Skeletal muscle cell (primary cell): Measurements from ENCODE around the gene YAF2.

Experiments used
- DNase-seq: peaks from one replicate; pipeline ENCODE4 v3.0.0-alpha.2; 2010; ENCODE audit warnings: low read depth
- H3K4me3 ChIP-seq: 2 replicates; pipeline ENCODE4 v1.5.1; 2011; ENCODE audit warnings: low read depth, mild to moderate bottlenecking, control low read depth, low read length, moderate library complexity

The YAF2 gene, protein sequence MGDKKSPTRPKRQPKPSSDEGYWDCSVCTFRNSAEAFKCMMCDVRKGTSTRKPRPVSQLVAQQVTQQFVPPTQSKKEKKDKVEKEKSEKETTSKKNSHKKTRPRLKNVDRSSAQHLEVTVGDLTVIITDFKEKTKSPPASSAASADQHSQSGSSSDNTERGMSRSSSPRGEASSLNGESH

GRCh38 chr12:42238240-42239140, at the start of gene YAF2:
YAF2 (minus strand) TSS chr12:42238248; CDS start chr12:42238180, 68 bp downstream.
- DNase-seq, result peak; percentile 71
- peak within 1 kb of the TSS; percentile 76 for H3K4me3 ChIP-seq

GRCh38 chr12:42286741-42287140, 48.7 kb upstream of the YAF2 start:
- no peak overlapping the region for H3K4me3 ChIP-seq
- no peak for DNase-seq

GRCh38 chr12:42285431-42285830, 47.4 kb upstream of the YAF2 start:
- no peak overlapping the region for H3K4me3 ChIP-seq
- no peak for DNase-seq

GRCh38 chr12:42284876-42285275, 46.8 kb upstream of the YAF2 start:
- H3K4me3 ChIP-seq, result no peak overlapping the region
- no peak for DNase-seq

DNA sequence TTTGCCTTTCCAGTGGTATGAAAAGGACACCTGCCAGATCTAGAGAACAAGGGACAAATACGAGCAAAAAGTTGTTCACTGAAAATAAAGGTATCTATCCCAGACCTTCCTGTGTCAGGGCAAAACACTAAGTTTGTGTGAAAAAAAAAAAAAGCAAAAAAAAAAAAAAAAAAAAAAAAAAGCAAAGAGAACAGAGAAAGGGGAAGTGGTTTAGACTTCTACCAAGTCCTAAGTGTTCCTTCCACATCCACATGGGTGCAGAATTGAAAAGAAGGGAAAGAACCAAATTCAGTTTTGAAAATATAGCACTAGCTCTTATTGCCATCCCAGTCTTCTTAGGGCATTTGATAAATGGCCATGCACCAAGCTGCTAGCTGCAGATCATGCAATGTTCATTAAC, 46.1 kb upstream of the YAF2 start:
- H3K4me3 ChIP-seq, result no peak overlapping the region
- DNase-seq, result no peak

GRCh38 chr12:42283739-42284138, 45.7 kb upstream of the YAF2 start:
- no peak overlapping the region for H3K4me3 ChIP-seq
- DNase-seq, result no peak

DNA sequence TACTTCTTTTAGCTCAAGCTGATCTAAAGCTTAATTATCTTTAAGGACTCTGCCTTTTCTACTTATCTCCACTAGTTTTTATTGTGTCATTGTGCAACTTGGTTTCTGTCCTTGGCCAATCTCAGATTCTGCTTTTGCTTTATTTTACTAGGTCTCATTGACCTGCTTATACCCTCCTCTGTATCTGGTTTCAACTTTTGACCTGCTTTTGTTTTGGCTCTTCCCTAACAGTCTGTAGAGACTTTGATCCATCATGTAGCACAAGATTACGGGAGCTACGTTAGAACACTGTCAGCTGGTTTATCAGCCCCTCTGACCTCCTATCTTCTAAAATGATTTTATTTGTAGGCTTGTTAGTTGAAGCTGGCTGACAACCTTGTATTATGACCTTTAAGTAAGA, 44.2 kb upstream of the YAF2 start:
- H3K4me3 ChIP-seq, result no peak overlapping the region
- DNase-seq, result no peak

DNA sequence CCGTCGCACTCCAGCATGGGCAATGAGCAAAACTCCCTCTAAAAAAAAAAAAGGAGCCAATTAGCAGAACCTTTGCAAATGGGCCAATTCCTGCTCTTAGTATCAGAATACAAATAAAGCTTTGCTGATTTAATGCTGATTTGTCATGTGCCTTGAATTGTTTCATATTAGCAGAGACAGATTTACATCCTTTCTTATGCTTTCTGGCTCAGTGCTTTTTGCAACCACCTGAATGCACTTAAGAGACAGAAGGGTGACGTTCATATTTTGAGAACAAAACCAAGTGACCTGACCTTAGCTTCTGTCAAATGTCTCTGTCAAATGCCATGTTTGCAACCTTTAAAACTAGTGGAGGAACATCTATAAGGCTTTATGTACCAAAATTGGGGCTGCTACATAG, 43.8 kb upstream of the YAF2 start:
- no peak overlapping the region for H3K4me3 ChIP-seq
- no peak for DNase-seq

- H3K4me3 ChIP-seq, result no peak overlapping the region
- DNase-seq, result no peak
Observed at GRCh38 chr12:42281278-42281677, 43.2 kb upstream of the YAF2 start.

- DNase-seq, result no peak
- no peak overlapping the region for H3K4me3 ChIP-seq
Observed at GRCh38 chr12:42278128-42278510, 40.1 kb upstream of the YAF2 start.

DNA sequence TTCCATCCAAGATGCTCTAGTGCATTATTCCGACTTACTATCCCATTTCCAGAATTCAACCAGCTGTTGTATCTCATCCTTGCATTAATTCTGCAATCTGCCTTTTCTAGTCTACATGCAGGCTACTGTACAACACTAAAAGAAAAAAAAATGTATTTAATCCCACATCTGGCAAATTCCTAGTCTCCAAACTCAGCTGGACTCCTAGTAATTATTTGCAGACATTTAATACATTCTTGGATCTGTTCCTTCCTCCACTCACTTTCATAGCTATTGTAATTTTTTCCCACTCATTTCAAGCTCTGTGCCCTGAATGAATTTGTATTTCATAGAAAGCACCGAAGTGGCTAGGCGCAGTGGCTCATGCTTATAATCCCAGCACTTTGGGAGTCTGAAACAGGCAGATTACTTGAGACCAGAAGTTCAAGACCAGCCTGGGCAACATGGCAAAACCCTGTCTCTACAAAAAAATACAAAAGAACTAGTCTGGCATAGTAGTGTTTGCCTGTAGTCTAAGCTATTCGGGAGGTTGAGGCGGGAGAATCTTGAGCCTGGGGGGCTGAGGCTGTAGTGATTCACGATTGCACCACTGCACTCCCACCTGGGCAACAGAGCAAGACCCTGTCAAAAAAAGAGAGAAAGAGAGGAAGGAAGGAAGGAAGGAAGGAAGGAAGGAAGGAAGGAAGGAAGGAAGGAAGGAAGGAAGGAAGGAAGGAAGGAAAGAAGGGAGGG, 39.5 kb upstream of the YAF2 start:
- H3K4me3 ChIP-seq, result no peak overlapping the region
- no peak for DNase-seq

DNA sequence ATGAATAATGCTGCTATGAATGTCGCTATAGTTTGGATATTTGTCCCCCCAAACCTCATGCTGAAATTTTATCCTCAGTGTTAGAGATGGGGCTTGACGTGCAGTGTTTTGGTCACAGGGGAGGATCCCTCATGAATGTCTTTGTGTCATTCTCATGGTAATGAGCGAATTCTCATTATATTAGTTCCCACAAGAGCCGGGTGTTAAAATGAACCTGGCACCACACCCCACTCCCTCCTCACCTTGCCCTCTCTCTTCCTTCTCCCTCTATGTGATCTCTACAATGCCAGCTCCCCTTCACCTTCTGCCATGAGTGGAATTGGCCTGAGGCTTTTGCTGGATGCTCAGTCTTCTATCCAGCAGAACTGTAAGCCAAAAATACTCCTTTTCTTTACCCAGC, 37.5 kb upstream of the YAF2 start:
- no peak for DNase-seq
- H3K4me3 ChIP-seq, result no peak overlapping the region

- no peak overlapping the region for H3K4me3 ChIP-seq
- no peak for DNase-seq
Observed at GRCh38 chr12:42273706-42274105, 35.7 kb upstream of the YAF2 start.

GRCh38 chr12:42270596-42270995, 32.5 kb upstream of the YAF2 start:
- no peak overlapping the region for H3K4me3 ChIP-seq
- DNase-seq, result no peak

GRCh38 chr12:42267413-42268190, 29.6 kb upstream of the YAF2 start:
- H3K4me3 ChIP-seq, result no peak overlapping the region
- DNase-seq, result no peak

- DNase-seq, result no peak
- no peak overlapping the region for H3K4me3 ChIP-seq
Observed at GRCh38 chr12:42266579-42267230, 28.7 kb upstream of the YAF2 start.

GRCh38 chr12:42262271-42262670, 24.2 kb upstream of the YAF2 start:
- DNase-seq, result no peak
- no peak overlapping the region for H3K4me3 ChIP-seq

DNA sequence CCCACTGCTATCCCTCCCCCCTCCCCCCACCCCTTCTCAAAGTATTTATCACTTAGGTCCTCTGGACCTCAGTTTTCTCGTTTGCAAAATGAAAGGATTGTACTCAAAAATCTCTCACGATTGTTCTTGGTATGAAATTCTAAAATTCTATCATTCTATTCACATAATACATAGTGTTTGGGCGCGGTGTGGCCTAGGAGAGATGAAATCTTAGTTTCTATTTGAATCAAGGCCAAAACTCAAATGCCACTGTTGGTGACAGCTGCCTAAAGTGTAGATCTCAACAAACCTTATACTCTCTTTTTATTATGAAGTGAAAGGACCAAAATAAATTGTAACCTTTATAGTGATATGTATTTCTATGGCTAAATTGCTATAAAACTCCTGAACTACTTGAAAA, 23.7 kb upstream of the YAF2 start:
- H3K4me3 ChIP-seq, result no peak overlapping the region
- DNase-seq, result no peak

GRCh38 chr12:42260518-42260917, 22.5 kb upstream of the YAF2 start:
- no peak for DNase-seq
- H3K4me3 ChIP-seq, result no peak overlapping the region
